Hematopoietic multipotent progenitor cell treated with erythropoietin and hydrocortisone succinate and interleukin-3 and kit ligand, for 4 days (in vitro differentiated cells): ENCODE results near the gene MYBPH.

Source experiments
- DNase-seq: peaks from one replicate; pipeline ENCODE4 v3.0.0-alpha.2; 2015

The MYBPH gene

GRCh38 chr1:203199816-203200571, 24.4 kb upstream of the MYBPH start:
- DNase-seq: no peak

GRCh38 chr1:203199481-203199815, 23.8 kb upstream of the MYBPH start:
- DNase-seq: no peak

GRCh38 chr1:203199002-203199401, 23.4 kb upstream of the MYBPH start:
- no peak for DNase-seq

DNA sequence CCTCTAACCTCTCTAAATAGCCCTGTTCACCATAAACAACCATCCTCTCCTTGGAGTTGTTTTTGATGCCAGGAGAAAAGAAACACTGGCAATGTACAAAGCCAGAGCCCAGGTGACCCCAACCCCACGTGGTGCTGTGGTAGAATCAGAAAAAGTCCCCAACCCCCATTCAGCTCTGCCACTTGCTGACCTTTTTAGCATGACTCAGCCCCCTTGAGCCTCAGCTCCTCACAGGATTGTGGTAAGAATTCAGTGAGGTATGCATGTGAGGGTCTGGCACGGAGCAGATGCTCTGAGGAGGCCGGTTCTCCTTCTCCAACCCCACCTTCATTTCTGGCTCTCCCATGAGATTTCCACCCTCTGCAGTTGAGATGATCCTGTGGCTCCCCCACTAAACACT, 22.0 kb upstream of the MYBPH start:
- DNase-seq: no peak

GRCh38 chr1:203196371-203196770, 20.7 kb upstream of the MYBPH start:
- no peak for DNase-seq

DNA sequence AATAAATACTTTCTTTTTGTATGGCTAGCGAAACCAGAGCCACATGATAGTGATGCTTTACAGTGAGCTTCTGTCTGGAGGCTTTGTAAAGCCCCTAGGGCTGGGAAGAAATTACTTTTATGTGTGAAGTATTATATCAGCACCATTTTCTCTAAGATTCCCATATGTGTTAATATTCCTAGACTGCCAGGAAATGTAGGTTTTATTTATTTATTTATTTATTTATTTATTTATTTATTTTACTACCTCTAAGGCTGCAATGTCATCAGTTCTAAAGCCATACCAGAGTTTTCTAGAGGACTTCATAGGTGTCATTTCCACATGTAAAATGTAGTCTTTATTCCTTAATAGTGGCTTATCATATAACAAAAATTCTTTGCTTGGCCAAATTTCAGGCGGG, 15.3 kb upstream of the MYBPH start:
- DNase-seq: no peak

- no peak for DNase-seq
Observed at GRCh38 chr1:203189951-203190352, 14.3 kb upstream of the MYBPH start.

DNA sequence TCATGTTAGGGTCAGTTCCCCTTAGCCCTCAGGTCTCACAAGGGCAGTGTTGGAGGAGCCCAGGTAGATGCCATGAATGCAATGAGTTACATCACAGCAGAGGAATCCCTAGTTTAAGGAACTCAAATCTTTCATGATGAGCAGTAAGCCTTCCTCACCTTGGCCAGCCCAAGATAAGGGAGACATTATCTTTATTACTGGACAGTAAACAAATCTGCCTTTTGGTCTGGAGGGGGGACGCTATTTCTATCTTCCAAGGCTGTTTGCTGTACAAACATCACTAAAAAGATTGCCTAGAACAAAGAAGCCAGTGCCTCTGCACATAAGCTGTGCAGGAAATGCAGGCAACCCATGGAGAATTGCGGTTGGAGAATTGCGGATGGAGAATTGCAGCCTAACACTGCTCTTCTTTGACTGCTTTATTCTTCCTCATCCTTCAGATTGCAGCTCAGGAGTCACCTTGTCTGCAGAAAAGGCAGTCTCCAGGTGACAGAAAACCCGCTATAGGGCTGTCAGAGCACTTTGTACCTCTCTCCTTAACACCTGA, 13.1 kb upstream of the MYBPH start:
- no peak for DNase-seq

GRCh38 chr1:203187689-203188264, 12.2 kb upstream of the MYBPH start:
- DNase-seq: no peak

GRCh38 chr1:203187304-203187685, 11.7 kb upstream of the MYBPH start:
- DNase-seq: no peak

- DNase-seq: no peak
Observed at GRCh38 chr1:203186446-203187303, 11.0 kb upstream of the MYBPH start, which contains the start of gene CHI3L1. TSS of gene CHI3L1 (minus strand) at chr1:203186704. CDS start at chr1:203186623, 81 bp downstream.

GRCh38 chr1:203186091-203186445, 10.4 kb upstream of the MYBPH start:
- DNase-seq: no peak

DNA sequence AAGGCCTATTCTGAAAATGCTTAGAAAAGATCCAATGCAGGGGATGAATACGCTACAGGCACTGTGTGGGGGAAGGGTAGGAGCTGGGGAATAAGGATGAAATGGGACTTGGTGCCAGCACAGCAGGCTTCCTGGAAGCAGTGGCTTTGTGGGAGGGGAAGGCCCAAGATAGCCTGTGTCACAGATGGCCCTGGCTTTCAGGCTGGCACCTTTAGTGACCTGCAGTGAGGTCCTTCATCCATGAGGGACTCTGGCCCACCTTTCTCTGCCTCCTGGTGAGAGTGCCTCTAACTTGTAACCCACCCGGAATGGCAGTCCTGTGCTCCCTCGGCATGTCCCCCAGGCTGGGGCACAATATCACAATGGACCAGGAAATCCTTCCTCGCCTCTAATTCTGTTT, 10.0 kb upstream of the MYBPH start:
- no peak for DNase-seq

GRCh38 chr1:203185061-203185461, 9.4 kb upstream of the MYBPH start:
- no peak for DNase-seq

DNA sequence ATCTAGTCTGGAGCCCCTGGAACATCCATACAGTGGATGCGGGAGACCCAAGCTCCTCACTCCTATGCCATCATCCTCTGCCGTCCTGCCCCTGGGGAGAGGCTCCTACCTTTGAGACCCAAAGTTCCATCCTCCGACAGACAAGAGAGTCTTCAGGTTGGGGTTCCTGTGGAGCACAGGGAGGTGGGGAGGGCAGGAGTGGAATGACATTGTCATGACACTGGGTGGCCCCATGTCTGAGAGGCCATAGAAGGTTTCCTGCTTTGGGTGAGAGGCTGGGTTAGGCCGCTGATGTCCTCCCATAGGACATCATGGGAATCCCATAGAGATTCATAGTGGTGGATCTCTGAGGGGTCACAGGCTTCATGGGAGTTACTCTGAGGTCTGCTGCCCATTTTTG, 8.8 kb upstream of the MYBPH start:
- no peak for DNase-seq

GRCh38 chr1:203183828-203184227, 8.2 kb upstream of the MYBPH start:
- DNase-seq: no peak

GRCh38 chr1:203182387-203182953, 6.8 kb upstream of the MYBPH start:
- no peak for DNase-seq

- DNase-seq: no peak
Observed at GRCh38 chr1:203181586-203182386, 6.2 kb upstream of the MYBPH start.

GRCh38 chr1:203180611-203181330, 5.1 kb upstream of the MYBPH start:
- no peak for DNase-seq

- no peak for DNase-seq
Observed at GRCh38 chr1:203179667-203180005, 4.0 kb upstream of the MYBPH start.

- DNase-seq: no peak
Observed at GRCh38 chr1:203178821-203179666, 3.4 kb upstream of the MYBPH start.
